ENCODE data around the gene NRXN2.

Gene NRXN2

DNA sequence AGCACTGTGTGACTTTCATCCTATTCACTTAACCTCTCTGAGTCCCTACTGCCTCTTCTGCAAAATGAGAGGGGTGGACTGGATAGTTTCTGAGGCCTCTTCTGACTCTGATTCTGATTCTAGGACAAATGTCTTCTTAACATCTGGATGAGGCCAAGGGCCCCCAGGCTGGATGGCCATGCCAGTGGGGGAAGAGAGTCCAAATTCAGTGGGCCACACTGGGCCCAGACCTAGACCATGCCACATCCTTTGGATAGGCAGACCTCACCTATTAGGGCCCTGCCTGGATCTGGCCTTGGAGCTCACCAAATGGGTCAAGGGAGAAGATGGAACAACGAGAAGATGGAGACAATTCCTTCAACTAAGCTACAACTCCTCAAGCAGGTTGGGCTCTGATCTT, 24.6 kb downstream of the NRXN2 start:
- no peak for DNase-seq (ENCODE audit: low read depth)

DNA sequence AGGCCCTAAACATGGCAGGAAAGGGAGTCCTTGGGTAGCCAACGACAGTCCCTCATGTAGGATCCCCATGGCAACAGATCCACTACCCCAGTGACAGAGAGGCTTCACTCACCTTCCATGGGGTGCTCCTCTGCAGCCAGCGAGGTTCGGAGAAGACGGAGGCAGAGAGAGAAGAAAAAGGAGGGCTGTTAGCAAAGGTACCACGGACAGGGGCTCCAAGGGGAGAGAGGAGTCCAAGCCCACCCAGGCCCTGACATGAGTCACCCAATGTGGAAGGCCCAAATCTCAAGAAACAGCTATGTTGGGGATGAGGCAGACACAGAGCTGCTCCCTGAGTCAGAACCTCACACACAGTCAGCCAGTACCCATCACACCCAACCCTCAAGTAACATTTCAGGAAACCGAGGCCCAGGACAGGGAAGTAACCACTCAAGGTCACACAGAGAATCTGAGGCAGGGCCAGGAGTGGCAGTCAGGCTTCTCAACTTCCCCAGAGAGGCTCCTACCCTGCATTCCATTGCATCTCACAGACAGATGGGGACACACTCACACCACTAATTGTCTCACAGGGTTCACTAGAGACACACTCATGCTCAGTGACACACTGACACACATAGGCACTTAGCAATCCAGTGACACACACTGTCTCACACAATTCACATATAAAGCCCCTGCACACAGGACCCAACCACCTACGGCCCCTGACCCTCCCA, 25.2 kb downstream of the NRXN2 start:
- no peak for DNase-seq (ENCODE audit: low read depth)

DNA sequence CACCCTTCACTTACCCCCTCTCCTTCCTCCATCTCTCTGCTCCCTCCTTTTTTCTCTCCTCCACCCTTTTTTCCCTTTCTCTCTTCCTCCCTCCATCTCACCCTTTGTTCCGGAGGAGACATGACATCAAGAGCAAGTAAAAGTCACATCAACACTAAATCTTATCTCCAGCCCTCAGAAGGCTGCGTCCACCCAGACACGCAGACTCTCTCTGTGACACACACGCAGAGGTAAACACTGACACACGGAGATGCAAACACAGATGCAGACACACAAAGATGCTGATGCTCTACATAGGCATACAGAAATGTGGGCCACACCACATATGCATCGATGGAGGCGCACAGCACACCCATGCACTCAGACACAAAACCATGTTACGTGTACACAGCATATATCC, 27.0 kb downstream of the NRXN2 start:
- DNase-seq (ENCODE audit: low read depth), result no peak

DNA sequence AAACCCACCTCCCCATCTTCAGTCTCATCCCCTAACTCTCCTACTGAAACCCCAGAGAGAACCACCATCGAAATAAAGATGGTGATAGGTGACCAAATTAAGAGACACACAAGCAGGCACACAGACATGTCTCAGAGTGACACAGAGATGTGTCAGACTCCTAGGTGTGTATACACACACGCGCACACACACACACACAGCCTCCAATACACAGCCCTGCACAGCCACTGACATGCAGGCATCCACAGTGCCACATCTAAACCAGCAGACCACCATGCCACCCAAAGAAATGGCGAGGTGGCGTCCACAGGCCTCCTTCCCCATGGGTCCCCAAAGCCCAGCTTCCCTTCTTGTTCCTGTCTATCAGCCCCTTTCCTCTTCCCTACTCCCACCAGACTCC, 27.4 kb downstream of the NRXN2 start:
- DNase-seq (ENCODE audit: low read depth), result no peak

DNA sequence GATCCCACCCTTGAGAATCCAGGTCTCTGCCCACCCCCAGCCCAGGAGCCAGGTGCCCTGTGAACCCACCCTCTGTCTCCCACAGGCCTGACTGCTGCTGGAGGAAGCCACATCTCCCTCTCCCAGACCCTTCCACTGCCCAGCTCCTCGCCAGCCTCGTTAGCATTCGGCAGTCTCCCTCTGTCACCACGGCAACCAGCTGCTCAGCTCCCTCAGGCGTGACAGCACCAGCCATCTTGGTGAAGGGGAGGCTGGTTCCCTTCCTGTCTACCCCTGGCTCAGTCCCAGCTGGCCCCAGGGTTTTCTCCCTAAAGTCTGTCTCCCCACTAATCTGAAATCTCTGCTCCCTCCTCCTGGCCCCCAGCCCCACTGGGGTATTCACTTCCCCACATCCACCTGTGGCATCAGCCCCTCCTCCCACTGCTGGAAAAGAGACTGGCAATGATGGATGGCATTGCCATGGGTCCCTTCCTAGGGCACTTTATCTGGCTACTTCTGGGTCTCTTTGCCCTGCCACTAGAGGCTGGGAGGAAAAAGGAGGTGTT, 28.1 kb downstream of the NRXN2 start:
- DNase-seq (ENCODE audit: low read depth), result no peak

DNA sequence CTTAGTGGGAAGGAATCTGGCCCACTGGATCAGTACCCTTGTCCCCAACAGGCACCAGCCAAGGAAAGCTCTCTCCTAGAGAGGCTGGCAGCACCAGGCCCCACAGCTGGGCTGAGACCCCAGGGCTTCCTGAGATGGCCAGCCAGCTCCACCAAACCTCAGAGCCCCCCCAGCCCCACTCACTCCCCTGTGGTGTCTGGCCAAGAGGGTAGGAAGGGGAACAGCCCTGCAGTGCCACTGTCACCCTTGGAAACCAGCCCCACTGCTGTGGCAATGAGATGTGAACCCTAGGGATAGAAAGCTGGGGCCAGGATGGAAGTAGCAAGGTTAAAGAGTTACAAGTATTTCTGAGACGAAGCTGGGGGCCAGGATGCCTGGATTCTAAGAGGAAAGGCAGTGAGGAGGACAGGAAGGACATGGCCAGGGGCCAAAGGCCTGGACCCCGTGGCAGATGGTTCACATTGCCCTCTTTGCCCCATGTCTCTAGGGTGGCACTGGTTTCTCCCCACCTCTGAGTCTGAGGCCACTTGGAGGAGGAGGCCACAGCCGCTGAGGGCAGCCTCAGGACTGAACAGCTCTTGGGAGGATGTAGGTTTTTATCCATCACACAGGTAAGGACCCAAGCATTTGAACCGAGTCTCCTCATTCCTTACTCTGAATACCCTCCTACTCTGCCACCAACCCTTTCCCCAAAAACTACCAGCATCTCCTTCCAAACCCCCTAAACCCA, 28.8 kb downstream of the NRXN2 start:
- DNase-seq (ENCODE audit: low read depth), result no peak

DNA sequence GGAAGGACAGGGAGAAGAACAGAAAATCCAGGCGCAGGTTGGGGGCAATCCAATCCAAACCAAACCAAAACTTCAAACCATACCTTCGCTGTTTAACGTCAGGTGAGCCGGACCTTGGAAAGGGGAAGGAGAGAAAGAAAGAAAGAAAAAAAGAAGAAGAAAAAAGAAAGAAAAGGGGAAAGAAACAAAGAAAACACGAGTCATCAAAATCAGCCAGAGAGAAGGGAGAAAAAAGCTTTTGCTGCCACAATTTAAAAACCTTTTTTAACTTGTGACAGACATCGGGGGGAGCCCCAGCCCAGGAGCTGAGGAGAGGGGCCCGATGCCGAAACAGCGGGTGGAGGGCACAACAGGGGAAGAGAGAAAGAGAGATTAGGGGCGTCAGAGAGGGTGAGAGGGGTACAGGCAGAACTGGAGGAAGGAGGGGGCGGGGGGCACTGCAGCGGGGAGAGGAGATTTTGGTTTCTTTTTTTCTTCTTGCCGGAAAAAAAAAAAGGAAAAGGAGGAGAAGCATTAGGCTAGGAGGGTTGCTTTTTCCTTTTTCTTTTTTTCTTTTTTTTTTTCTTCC, 30.1 kb downstream of the NRXN2 start:
- no peak for DNase-seq (ENCODE audit: low read depth)

DNA sequence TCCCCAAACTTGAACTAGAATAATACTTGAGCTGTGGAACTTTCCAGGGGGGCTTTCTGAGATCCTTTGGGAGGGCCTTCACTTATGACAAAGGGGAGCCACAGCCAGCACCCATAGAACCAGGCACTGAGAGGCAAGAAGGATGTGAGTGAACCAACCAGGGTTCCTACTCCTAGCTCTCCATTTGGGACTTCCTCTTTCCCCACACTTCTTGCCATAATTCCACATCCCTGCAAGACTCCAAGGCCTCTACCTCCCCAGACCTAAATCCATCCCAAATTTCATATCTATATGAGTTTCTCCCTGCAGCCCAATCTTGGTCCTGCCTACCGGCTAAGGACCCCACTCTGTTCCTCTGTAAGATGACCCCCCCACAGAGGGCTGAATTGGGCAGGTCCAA, 31.5 kb downstream of the NRXN2 start:
- DNase-seq (ENCODE audit: low read depth), result no peak

DNA sequence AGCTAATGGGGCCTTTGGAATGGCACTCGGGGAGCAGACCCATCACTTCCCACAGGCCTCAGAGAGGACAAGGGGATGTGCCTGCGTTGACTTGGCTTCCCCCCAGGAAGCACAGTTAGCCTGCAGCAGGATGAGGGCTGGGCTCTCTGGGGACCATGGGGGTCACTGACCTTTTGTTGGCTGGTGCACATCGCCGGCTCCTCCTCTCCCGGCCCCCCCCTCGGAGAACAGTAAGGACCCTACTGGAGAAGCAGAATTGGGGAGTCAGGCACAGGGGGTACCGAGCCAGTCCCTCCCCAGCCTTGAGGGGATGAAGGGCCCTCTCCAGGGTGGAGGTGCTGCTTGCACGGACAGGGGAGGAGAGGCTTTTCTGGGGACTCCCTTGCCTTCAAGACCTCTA, 32.8 kb downstream of the NRXN2 start:
- DNase-seq (ENCODE audit: low read depth), result no peak

DNA sequence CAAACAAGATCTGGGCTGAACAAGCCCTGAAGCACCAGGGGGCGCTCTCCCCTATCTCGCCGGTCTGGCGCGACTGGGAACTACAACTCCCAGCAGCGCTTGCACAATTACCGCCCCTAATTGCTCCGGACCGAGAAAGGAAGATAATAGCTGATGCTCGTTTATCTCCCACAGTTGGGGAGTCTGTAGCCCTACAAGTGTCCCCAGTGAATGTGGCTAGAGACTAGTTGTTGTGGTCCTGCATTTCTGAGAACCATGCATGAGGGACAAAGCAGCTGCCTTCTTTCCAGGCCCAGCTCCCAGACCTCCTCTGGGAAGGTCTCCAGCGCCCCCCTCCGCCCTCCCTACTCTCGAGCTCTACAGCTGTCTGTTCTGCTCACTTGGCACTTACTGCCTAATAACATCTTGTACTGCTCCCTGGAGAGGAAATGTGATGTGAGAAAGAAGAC, 34.4 kb downstream of the NRXN2 start:
- peak; percentile 87 for DNase-seq (ENCODE audit: low read depth)

DNA sequence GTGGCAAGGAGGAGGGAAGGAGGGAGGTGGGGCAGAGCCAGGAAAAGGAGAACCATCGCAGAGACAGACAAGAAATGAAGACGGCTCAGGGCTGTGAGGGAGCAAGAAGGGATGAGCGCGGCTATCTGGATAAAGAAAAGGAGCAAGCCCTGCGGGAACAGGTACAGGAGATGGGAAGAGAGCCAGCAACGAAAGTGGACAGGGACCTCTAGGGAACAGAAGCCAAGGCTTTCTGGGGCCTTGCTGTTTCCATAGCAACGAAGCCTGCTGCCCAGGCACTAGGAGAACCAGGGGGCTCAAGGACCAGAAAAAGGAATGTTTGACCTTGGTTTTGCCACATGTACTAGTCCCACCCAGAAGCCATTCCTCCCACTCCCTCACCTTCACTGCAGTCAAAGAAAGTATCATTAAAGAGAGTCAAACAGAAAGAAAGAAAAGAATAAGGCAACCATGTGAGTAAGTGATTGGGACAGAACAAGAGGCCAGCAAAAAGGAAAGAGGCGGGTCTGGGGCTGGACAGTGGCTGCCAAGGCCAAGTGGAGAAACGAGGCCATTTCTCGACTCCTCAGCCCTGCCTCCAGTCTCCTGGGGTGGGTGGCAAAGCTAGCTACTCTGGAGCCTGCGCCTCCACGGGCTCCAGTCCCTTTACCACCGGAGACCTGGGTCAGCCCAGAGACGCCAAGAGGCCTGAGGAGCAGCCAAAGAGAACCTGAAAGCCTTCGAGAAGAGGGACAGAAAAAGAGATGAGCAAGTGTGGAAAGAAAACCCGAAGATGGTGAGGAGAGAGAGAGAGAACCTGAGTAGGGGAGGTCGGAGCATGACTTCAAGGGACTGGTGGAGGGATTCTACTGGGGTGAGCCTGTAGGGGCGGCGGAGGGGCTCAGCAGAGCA, 35.1 kb downstream of the NRXN2 start:
- no peak for DNase-seq (ENCODE audit: low read depth)

DNA sequence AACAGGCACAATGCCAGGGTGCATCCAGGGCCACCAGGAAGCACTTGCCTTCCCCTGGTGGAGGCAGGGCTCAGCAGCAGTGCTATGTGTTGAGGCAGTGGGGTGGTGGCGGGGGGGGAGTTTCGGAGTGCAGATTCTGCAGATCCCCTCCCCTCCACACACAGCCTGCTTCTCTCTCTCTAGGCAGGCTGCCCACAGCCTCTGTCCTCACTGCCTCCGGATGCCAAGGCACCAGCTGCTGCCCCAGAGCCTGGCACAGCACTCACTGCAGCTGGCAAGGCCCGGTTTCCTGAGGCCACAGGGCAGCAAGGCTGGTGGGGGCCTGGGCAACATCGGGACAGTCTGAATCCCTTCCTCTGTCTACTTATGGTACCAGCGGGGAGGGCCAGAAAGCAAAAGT, 35.8 kb downstream of the NRXN2 start:
- DNase-seq (ENCODE audit: low read depth), result no peak

DNA sequence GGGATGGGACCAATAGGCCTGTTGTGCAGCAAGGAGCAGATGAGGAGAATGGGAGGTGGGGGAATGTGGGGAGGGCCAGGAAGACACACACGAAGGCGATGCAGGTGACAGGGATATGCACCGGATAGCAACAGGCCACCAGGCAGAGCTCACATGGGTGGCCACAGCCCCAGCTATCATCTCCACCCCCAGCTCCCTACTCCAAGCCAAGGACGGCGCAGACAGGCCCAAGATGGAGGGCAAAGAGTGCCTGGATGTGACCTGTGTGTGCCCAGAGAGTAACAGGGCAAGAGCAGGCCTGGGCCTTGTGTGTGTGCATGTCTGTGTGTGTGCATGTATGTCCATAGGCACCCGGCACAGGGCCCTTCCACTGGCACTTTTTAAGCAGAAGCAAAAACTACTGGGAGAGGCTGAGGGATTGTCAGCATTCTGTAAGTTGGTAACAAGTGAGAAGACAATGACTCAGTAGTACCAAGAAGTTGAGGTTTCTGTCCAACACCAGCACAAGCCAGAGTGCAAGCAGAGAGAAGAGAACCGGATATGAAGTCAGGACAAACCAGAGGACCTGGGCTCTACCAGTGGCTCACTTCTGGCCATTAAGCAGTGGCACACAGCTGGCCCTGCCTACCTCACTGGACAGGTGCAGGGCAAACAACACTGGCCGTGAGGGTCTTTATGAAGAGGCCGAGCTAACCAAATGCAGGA, 36.4 kb downstream of the NRXN2 start:
- no peak for DNase-seq (ENCODE audit: low read depth)

DNA sequence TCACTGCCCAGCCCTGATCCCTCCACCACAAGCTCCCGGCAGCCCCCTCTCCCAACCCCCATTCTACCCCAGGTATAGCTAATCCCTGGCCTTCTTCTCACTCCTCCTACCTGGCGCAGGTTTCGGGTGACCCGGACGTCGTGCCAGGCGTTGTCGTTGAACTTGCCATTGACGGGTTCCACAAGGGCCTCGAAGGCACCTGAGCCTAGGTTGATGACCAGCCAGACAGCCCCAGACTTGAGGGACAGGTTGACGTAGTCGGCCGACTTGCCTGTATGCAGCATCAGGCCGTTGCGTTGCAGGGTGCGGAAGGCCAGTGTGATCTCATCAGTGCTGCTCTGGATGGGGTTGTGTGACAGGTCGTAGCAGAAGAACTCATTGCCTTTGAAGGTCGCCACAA, 37.5 kb downstream of the NRXN2 start:
- DNase-seq (ENCODE audit: low read depth), result no peak

DNA sequence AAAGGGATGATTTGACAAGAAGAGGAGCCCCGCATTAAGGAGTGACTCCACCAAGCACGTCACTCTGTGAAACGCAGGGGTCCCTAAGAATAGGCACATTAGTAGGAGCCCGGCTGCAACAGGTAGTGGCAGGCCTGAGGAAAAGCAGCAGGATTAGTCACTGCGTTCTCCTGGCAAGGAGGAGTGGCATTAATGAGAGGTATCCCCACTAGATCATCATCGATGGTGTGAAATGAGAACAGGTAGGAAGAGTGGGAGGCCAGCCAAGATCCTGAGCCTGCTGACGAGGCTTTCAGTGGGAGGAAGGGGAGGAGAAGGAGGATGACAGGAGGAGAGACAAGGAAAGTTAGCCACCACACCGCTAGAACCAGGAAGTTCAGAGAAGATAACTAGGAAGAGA, 38.6 kb downstream of the NRXN2 start:
- no peak for DNase-seq (ENCODE audit: low read depth)

DNA sequence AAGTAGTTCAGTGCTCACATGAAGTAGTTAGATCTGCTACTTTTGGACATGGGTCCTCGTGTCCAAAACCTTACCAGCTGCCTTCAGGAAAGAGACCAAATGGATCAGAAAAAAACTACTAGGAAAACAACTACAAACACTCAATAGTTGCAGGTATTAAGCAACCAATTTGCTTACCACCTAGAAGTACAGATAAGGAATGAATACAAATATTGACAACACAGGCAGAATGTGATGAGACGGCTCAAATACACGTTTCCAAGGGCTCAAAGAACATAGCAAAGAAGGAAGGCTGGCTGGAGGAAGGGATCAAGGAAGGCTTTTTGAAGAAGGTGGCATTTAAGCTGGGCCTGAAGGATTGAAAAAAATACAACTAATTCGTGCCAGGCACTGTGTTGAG, 41.8 kb downstream of the NRXN2 start:
- no peak for DNase-seq (ENCODE audit: low read depth)

DNA sequence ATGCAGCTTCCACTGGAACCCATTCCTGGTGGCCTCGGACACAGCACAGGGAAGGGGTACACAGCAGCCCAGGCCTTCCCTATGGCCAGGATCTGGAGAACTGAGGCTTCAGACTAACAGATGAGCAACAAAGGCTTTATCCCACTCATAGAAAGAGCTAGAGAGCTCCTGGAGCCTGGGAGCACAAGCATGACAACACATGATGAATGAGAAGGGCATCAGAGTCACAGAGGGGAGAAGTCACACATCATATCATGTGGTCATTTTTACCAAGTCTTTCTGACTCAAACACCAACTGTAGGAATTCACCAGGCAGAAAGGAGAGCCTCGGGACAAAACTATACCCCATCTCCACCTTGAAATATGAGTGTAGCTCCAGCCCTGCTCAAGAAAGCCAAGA, 43.2 kb downstream of the NRXN2 start:
- no peak for DNase-seq (ENCODE audit: low read depth)

DNA sequence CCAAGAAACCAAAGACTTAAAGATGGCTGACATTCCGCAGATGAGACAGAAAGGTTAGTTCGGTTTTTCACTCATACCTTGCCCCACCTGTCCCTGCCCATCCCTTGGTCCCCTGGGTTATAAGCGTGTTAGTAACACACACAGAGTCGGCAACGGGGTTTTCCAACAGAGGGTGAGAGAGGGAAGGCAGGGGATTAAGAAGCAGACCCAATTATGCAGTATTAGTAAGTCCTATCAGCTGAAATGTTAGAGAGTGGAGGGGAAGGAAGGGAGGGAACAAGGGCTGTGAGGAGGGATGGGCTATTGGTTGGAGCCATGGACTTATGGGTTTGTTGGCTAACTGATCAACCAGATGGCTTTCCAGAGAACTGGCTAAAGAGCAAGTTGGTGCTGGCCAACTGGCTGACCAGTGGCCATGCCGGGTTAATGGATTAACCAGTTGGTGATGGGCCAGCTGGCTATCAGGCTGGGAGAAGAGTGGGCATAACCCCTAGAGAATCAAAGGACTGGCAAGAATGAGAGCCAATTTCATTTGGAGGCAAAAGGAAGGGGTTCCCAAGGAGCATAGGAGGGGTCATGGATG, 45.5 kb downstream of the NRXN2 start:
- DNase-seq (ENCODE audit: low read depth), result no peak

DNA sequence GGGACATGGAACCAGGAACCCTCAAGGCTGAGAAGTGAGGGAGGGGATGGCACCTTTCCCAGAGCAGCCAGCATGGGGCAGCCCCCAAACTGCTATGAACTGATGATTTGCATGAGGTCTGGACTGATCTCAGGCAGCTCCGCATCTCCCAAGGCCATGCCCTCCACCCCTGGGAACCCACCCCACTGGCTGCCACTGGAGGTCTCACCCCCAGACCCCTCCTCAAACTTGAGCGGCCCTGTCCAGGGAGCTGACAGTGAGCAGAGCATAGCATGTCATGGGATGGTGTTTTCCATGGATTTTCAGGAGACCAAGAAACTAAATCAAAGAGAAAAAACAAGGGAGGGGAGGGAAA, 46.8 kb downstream of the NRXN2 start:
- DNase-seq (ENCODE audit: low read depth), result no peak

DNA sequence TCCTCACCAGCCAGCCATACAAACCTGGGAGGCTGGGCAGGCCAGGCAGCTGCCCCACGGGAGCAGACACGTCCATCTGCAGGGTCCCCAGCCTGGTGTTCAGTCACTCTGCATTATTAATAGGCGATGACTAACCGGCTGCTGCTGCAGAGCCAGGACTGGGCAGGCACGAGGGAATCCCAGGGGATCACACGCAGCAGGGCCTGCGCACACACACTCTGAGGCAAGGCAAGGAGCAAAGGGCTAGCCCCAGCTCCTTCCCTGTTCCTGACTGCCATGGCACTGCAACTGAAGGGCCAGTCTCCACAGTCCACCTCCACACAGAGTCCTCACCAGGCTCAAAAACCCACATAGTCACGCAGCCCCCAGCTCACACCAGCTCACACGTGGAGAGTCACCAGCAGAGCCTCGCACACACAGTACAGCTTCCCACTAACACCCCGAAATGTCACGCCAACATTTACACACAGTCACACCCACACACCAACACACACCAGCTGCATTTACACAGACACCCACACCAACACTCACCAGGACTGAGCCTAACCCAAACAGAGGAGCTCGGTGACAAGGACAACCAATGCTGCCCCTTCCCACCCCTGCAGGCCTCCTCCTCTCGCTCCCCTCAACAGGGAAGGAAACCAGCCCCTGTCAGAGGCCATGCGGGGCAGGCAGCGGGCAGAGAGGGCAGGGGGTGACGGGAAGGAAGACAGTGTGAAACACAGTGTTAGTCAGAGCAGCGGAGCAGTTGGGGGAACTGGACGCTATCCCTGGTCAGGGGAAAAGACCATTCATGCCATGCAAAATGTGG, 47.3 kb downstream of the NRXN2 start:
- no peak for DNase-seq (ENCODE audit: low read depth)

All from stimulated activated CD8-positive, alpha-beta memory T cell treated with anti-CD3 and anti-CD28 coated beads, Interleukin-7, amount 100 ng/mL, for 24 hours (primary cell).